Measurements from ENCODE around the gene TMEM169.

- no peak for TF ChIP-seq MAZ (IDR thresholded peaks at IDR 0.05; ENCODE audit: borderline replicate concordance, low read depth, low read length)
- TF ChIP-seq, protein P1, sequence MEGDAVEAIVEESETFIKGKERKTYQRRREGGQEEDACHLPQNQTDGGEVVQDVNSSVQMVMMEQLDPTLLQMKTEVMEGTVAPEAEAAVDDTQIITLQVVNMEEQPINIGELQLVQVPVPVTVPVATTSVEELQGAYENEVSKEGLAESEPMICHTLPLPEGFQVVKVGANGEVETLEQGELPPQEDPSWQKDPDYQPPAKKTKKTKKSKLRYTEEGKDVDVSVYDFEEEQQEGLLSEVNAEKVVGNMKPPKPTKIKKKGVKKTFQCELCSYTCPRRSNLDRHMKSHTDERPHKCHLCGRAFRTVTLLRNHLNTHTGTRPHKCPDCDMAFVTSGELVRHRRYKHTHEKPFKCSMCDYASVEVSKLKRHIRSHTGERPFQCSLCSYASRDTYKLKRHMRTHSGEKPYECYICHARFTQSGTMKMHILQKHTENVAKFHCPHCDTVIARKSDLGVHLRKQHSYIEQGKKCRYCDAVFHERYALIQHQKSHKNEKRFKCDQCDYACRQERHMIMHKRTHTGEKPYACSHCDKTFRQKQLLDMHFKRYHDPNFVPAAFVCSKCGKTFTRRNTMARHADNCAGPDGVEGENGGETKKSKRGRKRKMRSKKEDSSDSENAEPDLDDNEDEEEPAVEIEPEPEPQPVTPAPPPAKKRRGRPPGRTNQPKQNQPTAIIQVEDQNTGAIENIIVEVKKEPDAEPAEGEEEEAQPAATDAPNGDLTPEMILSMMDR (conservative IDR thresholded peaks at IDR 0.05; ENCODE audit: low read depth, low read length): no peak
- TF ChIP-seq SMC3 (IDR thresholded peaks at IDR 0.05; ENCODE audit: low read depth, low read length): no peak
- TF ChIP-seq RCOR1 (IDR thresholded peaks at IDR 0.05; ENCODE audit: insufficient replicate concordance, low read length): no peak
Observed at GRCh38 chr2:216082805-216083204, 1.1 kb downstream of the TMEM169 start.
